ENCODE results near the gene ADCY1.

The ADCY1 gene

GRCh38 chr7:45578467-45578866, 4.3 kb downstream of the ADCY1 start:
- no peak for DNase-seq

- DNase-seq = no peak
Observed at GRCh38 chr7:45579391-45579801, 5.2 kb downstream of the ADCY1 start.

- DNase-seq = no peak
Observed at GRCh38 chr7:45580053-45580872, 6.1 kb downstream of the ADCY1 start.

GRCh38 chr7:45581271-45581780, 7.2 kb downstream of the ADCY1 start:
- DNase-seq = no peak

- DNase-seq = no peak
Observed at GRCh38 chr7:45582136-45582749, 8.1 kb downstream of the ADCY1 start.

GRCh38 chr7:45582868-45583277, 8.7 kb downstream of the ADCY1 start:
- DNase-seq = no peak

GRCh38 chr7:45583296-45583695, 9.1 kb downstream of the ADCY1 start:
- no peak for DNase-seq

GRCh38 chr7:45584261-45585210, 10.4 kb downstream of the ADCY1 start:
- DNase-seq = no peak

GRCh38 chr7:45585628-45586027, 11.5 kb downstream of the ADCY1 start:
- no peak for DNase-seq

GRCh38 chr7:45586542-45587520, 12.7 kb downstream of the ADCY1 start:
- no peak for DNase-seq

GRCh38 chr7:45588466-45588865, 14.3 kb downstream of the ADCY1 start:
- DNase-seq = no peak

- DNase-seq = no peak
Observed at GRCh38 chr7:45589061-45589460, 14.9 kb downstream of the ADCY1 start.

GRCh38 chr7:45589915-45590678, 15.9 kb downstream of the ADCY1 start:
- no peak for DNase-seq

GRCh38 chr7:45590679-45591057, 16.5 kb downstream of the ADCY1 start:
- no peak for DNase-seq

GRCh38 chr7:45591101-45591906, 17.1 kb downstream of the ADCY1 start:
- DNase-seq = no peak

GRCh38 chr7:45592230-45592991, 18.2 kb downstream of the ADCY1 start:
- DNase-seq = no peak

GRCh38 chr7:45593121-45593541, 19.0 kb downstream of the ADCY1 start:
- DNase-seq = no peak

- no peak for DNase-seq
Observed at GRCh38 chr7:45593877-45594276, 19.7 kb downstream of the ADCY1 start.

Data from NCI-H226 (cell line).